ENCODE results near the gene GIGYF2.

- TF ChIP-seq CTCF (conservative IDR thresholded peaks at IDR 0.05) (no peak), ZFX (IDR thresholded peaks at IDR 0.05) (no peak)
These were observed 173.7 kb downstream of the GIGYF2 start for GRCh38 chr2:232870766-232871371.
